Endodermal cell (in vitro differentiated cells): ENCODE results near the gene ACOT7. TPM values are rescaled to one million over a fixed set of nuclear protein-coding genes. Genes with fewer than 3 reads are reported as not detected.
A peak's percentile ranks its signal among the peaks of the same experiment; 100 is the strongest.

ENCODE experiments used
- DNase-seq: peaks from one replicate; pipeline ENCODE4 v3.0.0-alpha.2; 2017
- H3K27ac ChIP-seq: 2 replicates; pipeline ENCODE4 v1.5.1; 2013; ENCODE audit warnings: mild to moderate bottlenecking, low read depth, low read length, moderate library complexity
- H3K27me3 ChIP-seq: 2 replicates; pipeline ENCODE4 v1.6.1; 2013; ENCODE audit warnings: mild to moderate bottlenecking, low read length, moderate library complexity; ENCODE audit not compliant: insufficient read depth, control insufficient read depth, poor library complexity, severe bottlenecking
- H3K36me3 ChIP-seq: 2 replicates; pipeline ENCODE4 v1.7.0; 2013; ENCODE audit warnings: mild to moderate bottlenecking, low read length, moderate library complexity; ENCODE audit not compliant: control insufficient read depth, insufficient read depth
- H3K4me1 ChIP-seq: one replicate; pipeline ENCODE4 v1.7.0; 2013; ENCODE audit warnings: low read length; ENCODE audit not compliant: control insufficient read depth, insufficient read depth
- H3K4me3 ChIP-seq: 2 replicates; pipeline ENCODE4 v1.5.1; 2013; ENCODE audit warnings: mild to moderate bottlenecking, low read length, moderate library complexity
- H3K9ac ChIP-seq: 2 replicates; pipeline ENCODE4 v1.6.1; 2013; ENCODE audit warnings: mild to moderate bottlenecking, low read length, moderate library complexity; ENCODE audit not compliant: poor library complexity, severe bottlenecking; ENCODE audit errors: extremely low read depth
- H3K9me3 ChIP-seq: 2 replicates; pipeline ENCODE4 v1.6.1; 2013; ENCODE audit warnings: mild to moderate bottlenecking, low read length, moderate library complexity; ENCODE audit not compliant: control insufficient read depth
- H3K27ac Mint-ChIP-seq: 2 replicates; pipeline ENCODE4 v1.8.0; 2020; ENCODE audit warnings: mixed read lengths
- H3K27me3 Mint-ChIP-seq: 2 replicates; pipeline ENCODE4 v1.8.0; 2021; ENCODE audit warnings: mild to moderate bottlenecking, mixed read lengths; ENCODE audit not compliant: insufficient read depth
- H3K36me3 Mint-ChIP-seq: 2 replicates; pipeline ENCODE4 v1.8.0; 2020; ENCODE audit warnings: low read depth, mixed read lengths
- H3K4me1 Mint-ChIP-seq: 2 replicates; pipeline ENCODE4 v1.8.0; 2020; ENCODE audit warnings: mixed read lengths
- H3K4me3 Mint-ChIP-seq: 2 replicates; pipeline ENCODE4 v1.8.0; 2020; ENCODE audit warnings: mild to moderate bottlenecking, moderate library complexity, mixed read lengths
- H3K9me3 Mint-ChIP-seq: 2 replicates; pipeline ENCODE4 v1.8.0; 2020; ENCODE audit warnings: mild to moderate bottlenecking, mixed read lengths
- CTCF ChIP-seq: fragments of 200-600 bp; sonication (generic); conservative IDR thresholded peaks from 2 replicates; pipeline ENCODE4 v1.5.0; 2021; ENCODE audit warnings: antibody characterized with exemption, mild to moderate bottlenecking
- WGBS, 2 experiments: methylation state at CpG; one replicate each; pipeline versions ENCODE4 v1.1.5 to v1.1.7; 2013; ENCODE audit warnings: missing lambda C conversion rate in 2 of 2, mixed read lengths in 1 of 2; ENCODE audit not compliant: insufficient coverage in 1 of 2, insufficient read length in 1 of 2; 5-methylcytosine and 5-hydroxymethylcytosine counted together
- total RNA-seq, 2 donors: library from RNA; stranded (reverse); fragmentation: NEBNext Ultra II Directional in 1 of 2; extraction: Animal tissue kit (Norgen Biotek cat#: 25700) in 1 of 2; gene quantifications; 2 replicates in 1 of 2; 3 replicates in 1 of 2; pipeline ENCODE4 v1.2.1, GENCODE V29; 2021

The ACOT7 gene
- total RNA-seq, 2 donors from 2014 or later, result 51.3 to 70.7 TPM

DNA sequence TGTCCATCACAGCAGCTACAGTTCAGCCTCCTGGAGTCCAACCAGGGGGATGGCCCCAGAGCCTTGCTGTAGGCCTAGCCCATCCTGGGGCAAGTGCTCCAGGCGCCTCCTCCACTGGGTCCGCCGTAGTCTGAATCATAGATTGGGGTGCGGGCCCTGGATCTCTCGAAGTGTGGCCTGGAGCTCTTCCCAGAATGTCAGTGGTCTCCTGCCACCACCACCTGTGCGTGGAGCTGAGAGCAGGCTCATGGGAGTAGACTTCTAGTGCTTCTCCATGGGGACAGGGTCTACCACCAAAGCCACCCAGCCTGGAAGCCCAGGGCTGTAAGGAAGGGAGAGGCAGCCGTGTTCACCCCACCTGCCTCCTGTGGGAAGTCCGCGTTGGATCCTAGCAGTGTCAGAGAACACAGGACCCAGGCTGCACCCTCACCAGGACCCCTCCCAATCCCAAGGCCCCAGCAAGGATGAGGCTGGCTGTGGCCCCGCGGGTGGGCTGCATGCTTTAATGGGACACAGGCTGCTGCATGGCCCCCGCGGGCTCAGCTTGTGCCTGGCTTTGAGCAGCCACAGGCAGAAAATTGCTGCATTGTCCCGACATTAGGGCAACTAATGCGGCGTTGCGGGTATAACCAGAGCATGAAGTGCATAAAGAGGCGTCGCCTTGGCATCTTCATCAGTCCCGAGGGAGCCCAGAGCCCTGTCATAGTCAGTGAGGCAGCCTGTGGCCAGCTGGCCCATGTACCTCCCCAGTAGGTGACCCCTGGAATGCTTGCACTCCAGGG, 150.3 kb downstream of the ACOT7 start:
- H3K9me3 ChIP-seq, result no peaks in the 10 kb centered on the region
- Mint-ChIP-seq H3K36me3 (no peaks in the 10 kb centered on the region), H3K4me1 (peaks cover 6% of the 10 kb centered on the region), H3K4me3 (no peak overlapping the region), H3K27me3 (peaks cover 89% of the 10 kb centered on the region), H3K9me3 (no peaks in the 10 kb centered on the region), H3K27ac (no peak overlapping the region)
- H3K36me3 ChIP-seq, result no peaks in the 10 kb centered on the region
- TF ChIP-seq CTCF, result no peak
- peaks cover 82% of the 10 kb centered on the region for H3K27me3 ChIP-seq
- peaks cover 3% of the 10 kb centered on the region for H3K4me1 ChIP-seq
- H3K9ac ChIP-seq, result no peak overlapping the region
- no peak overlapping the region for H3K4me3 ChIP-seq
- WGBS, 2 experiments, result 48 to 50% methylated on average over 11 to 20 of the region's 20 CpGs
- DNase-seq, result no peak
- H3K27ac ChIP-seq, result no peak overlapping the region

DNA sequence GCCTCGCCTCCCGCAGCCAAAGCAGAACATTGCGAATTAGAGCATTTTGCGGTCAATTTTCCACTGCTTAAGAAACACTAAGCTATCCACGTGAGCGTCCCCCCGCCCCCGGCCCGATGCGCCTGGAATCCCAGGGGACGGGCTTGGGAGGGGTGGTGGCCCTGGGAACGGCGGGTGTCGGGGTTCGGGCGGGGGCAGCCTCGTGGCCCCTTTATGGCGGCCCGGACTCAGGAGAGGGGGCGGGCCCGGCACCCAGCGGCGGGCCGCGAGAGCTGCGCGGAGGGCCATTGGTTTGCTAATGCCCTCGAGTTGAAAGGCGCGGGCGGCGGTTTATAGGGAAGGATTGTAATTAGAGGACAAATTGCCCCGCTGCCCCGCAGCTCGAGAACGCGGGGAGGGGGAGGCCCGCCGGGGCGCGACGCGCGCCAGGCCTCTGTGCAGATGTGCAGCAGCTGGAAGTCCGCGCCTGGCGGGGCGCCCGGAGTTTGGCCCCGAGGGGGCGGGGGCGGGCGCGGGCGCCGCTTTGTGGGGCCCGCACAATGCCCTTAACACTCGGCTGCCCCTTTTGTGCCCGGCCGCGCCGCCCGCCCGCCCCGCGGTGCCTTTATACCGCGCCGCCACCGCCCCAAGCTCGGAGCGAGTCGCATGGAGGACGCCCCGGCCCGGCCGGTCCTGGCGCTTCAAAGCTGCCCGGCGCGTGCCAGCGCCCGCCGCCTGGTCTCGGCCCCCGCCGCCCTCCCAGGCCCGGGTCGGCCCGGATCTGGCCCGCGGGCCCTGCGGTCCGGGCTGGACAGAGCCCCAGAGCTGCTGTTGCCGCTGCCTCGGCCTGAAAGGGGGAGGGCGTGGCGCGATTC, 151.5 kb downstream of the ACOT7 start:
- Histone ChIP-seq H3K36me3 (no peaks in the 10 kb centered on the region), H3K9me3 (no peaks in the 10 kb centered on the region), H3K4me3 (no peak overlapping the region), H3K9ac (no peak overlapping the region), H3K27ac (no peak overlapping the region), H3K4me1 (peaks cover 3% of the 10 kb centered on the region), H3K27me3 (peaks cover 71% of the 10 kb centered on the region)
- H3K9me3 Mint-ChIP-seq, result no peaks in the 10 kb centered on the region
- peak; percentile 81 for DNase-seq
- no peak for TF ChIP-seq CTCF
- no peaks in the 10 kb centered on the region for H3K36me3 Mint-ChIP-seq
- H3K4me3 Mint-ChIP-seq, result peak overlapping the region; percentile 27
- no peak overlapping the region for H3K27ac Mint-ChIP-seq
- peaks cover 78% of the 10 kb centered on the region for H3K27me3 Mint-ChIP-seq
- 1 to 2% methylated on average over 15 to 99 of the region's 99 CpGs for WGBS, 2 experiments
- peaks cover 6% of the 10 kb centered on the region for H3K4me1 Mint-ChIP-seq

DNA sequence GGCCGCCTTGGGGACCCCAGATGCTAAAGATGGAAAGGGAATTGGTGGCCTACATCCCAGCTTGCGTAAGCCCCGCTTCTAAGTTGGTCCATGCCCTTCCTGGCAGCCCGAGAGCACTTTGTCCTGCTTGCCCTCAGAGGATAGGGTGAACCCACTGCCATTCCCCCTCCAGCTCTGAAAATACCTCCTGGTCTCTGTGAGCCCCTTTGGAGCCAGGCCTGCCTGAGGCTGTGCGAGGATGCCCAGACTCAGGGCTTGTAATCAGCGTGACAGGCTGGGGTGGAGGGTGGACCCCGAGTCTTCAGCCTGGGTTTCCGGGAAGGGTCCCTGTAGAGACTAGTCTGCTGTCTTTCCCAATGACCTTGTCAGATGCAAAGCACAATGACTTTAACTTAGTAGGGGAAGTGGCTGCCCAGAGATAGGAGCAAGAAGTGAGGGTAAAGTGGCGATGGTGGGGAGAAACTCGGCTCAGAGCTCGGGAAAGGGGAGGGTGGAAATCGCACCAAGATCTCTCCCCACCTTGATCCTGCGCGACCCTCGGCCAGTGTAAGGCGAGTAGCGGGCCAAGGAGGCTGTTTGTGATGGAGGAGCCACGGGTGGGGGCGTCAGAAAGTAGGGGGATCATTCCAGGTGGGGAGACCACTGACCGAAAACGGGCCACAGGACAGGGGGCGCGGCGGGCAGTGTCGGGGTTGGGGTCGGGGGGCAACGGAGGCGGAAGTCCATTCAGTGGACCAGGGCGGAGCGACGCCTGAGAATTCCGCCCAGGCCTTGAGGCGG, 152.3 kb downstream of the ACOT7 start:
- Mint-ChIP-seq H3K36me3 (no peaks in the 10 kb centered on the region), H3K4me3 (peak overlapping the region; percentile 27), H3K4me1 (peaks cover 4% of the 10 kb centered on the region), H3K9me3 (no peaks in the 10 kb centered on the region), H3K27ac (no peak overlapping the region), H3K27me3 (peaks cover 70% of the 10 kb centered on the region)
- H3K27ac ChIP-seq, result no peak overlapping the region
- TF ChIP-seq CTCF, result no peak
- H3K9me3 ChIP-seq, result no peaks in the 10 kb centered on the region
- no peaks in the 10 kb centered on the region for H3K36me3 ChIP-seq
- no peak overlapping the region for H3K4me3 ChIP-seq
- H3K4me1 ChIP-seq, result peaks cover 3% of the 10 kb centered on the region
- H3K27me3 ChIP-seq, result peaks cover 63% of the 10 kb centered on the region
- no peak overlapping the region for H3K9ac ChIP-seq
- WGBS, 2 experiments, result 35 to 38% methylated on average over 23 to 33 of the region's 33 CpGs
- DNase-seq, result peak; percentile 64
